Uterus (tissue), 4 donors: Measurements from ENCODE around the gene STEAP2. TPM values are rescaled to one million over a fixed set of nuclear protein-coding genes. Genes with fewer than 3 reads are reported as not detected.

Experiments used
- DNase-seq, 2 donors: peaks; one replicate each; pipeline ENCODE4 v3.0.0-alpha.2; 2019 to 2020
- H3K27ac ChIP-seq, 2 donors: fragments of 200-600 bp; sonication (generic); 1 replicate in 1 of 2; 2 replicates in 1 of 2; pipeline ENCODE4 v1.5.1; 2016 to 2018
- H3K27me3 ChIP-seq, 2 donors: fragments of 200-600 bp; sonication (generic); one replicate each; pipeline ENCODE4 v1.5.1; 2018 to 2019; ENCODE audit warnings: control low read depth in 1 of 2
- H3K36me3 ChIP-seq, 2 donors: fragments of 200-600 bp; sonication (generic); one replicate each; pipeline ENCODE4 v1.5.1; 2019; ENCODE audit warnings: control low read depth in 1 of 2
- H3K4me1 ChIP-seq, 2 donors: fragments of 200-600 bp; sonication (generic); one replicate each; pipeline ENCODE4 v1.5.1; 2018 to 2019; ENCODE audit warnings: control low read depth in 1 of 2
- H3K4me3 ChIP-seq, 2 donors: fragments of 200-600 bp; sonication (generic); 1 replicate in 1 of 2; 2 replicates in 1 of 2; pipeline ENCODE4 v1.5.1; 2018 to 2019; ENCODE audit warnings: mild to moderate bottlenecking in 1 of 2
- H3K9me3 ChIP-seq, 2 donors: fragments of 200-600 bp; sonication (generic); one replicate each; pipeline ENCODE4 v1.5.1; 2019; ENCODE audit warnings: control low read depth in 1 of 2
- CTCF ChIP-seq, 4 experiments: fragments of 200-600 bp in 2 of 4; fragments of 450-650 bp in 2 of 4; sonication (generic) in 2 of 4; IDR thresholded peaks; one replicate each; pipeline ENCODE4 v1.5.1; 2016 to 2019; ENCODE audit warnings: antibody characterized with exemption in 4 of 4, mild to moderate bottlenecking in 2 of 4, moderate library complexity in 1 of 4
- POLR2A ChIP-seq, 2 donors: fragments of 450-650 bp; IDR thresholded peaks; one replicate each; pipeline ENCODE4 v1.6.1; 2016; ENCODE audit warnings: antibody characterized with exemption in 2 of 2, mild to moderate bottlenecking in 1 of 2, moderate library complexity in 1 of 2
- intact Hi-C: fragments of 100-400 bp; cut with DNase I; formaldehyde crosslinking; loops from one replicate; pipeline ENCODE4 v1.15.1; 2023; ENCODE audit warnings: low total_unique reads
- total RNA-seq, 4 donors: library from RNA; depleted of rRNA in 3 of 4; stranded (reverse); fragments of >200 nt in 3 of 4; gene quantifications; one replicate each; pipeline versions ENCODE4 v1.1.0 to v1.2.4, GENCODE V29; 2014 to 2023
- donor health status: DM: yes; HTN: yes; CAD: no.

STEAP2 gene
- total RNA-seq, 4 donors from 2014 or later = 18.0 to 48.2 (median 31.2) TPM

GRCh38 chr7:90176195-90176594, 35.3 kb upstream of the STEAP2 start:
- no peak for DNase-seq
- H3K9me3 ChIP-seq = no peaks in the 10 kb centered on the region
- H3K27ac ChIP-seq = no peak overlapping the region
- H3K36me3 ChIP-seq = no peaks in the 10 kb centered on the region
- no peak for TF ChIP-seq POLR2A (IDR thresholded peaks at IDR 0.05)
- TF ChIP-seq CTCF (IDR thresholded peaks at IDR 0.05) = no peak
- no peaks in the 10 kb centered on the region for H3K4me1 ChIP-seq
- H3K27me3 ChIP-seq = no peaks in the 10 kb centered on the region
- no peak overlapping the region for H3K4me3 ChIP-seq
- intact Hi-C loops = no loop called here

- no peaks in the 10 kb centered on the region for H3K27me3 ChIP-seq
- TF ChIP-seq CTCF (IDR thresholded peaks at IDR 0.05) (no peak), POLR2A (IDR thresholded peaks at IDR 0.05) (no peak)
- H3K36me3 ChIP-seq = no peaks in the 10 kb centered on the region
- no peak overlapping the region for H3K4me3 ChIP-seq
- intact Hi-C loops = no loop called here
- no peak for DNase-seq
- no peaks in the 10 kb centered on the region for H3K9me3 ChIP-seq
- H3K27ac ChIP-seq = no peak overlapping the region
- H3K4me1 ChIP-seq = no peaks in the 10 kb centered on the region
These were observed 33.4 kb upstream of the STEAP2 start for GRCh38 chr7:90178166-90178565.

GRCh38 chr7:90178679-90179278, 32.8 kb upstream of the STEAP2 start:
- no peaks in the 10 kb centered on the region for H3K27me3 ChIP-seq
- no peaks in the 10 kb centered on the region for H3K36me3 ChIP-seq
- H3K4me3 ChIP-seq = no peak overlapping the region
- H3K4me1 ChIP-seq = no peaks in the 10 kb centered on the region
- TF ChIP-seq POLR2A (IDR thresholded peaks at IDR 0.05) (no peak), CTCF (IDR thresholded peaks at IDR 0.05) (no peak)
- intact Hi-C loops = no loop called here
- no peak for DNase-seq
- no peaks in the 10 kb centered on the region for H3K9me3 ChIP-seq
- no peak overlapping the region for H3K27ac ChIP-seq

- intact Hi-C loops = no loop called here
- H3K4me1 ChIP-seq = no peaks in the 10 kb centered on the region
- no peak overlapping the region for H3K27ac ChIP-seq
- no peaks in the 10 kb centered on the region for H3K9me3 ChIP-seq
- H3K4me3 ChIP-seq = no peak overlapping the region
- H3K36me3 ChIP-seq = no peaks in the 10 kb centered on the region
- H3K27me3 ChIP-seq = no peaks in the 10 kb centered on the region
- no peak for TF ChIP-seq POLR2A (IDR thresholded peaks at IDR 0.05)
- no peak for TF ChIP-seq CTCF (IDR thresholded peaks at IDR 0.05)
- no peak for DNase-seq
These were observed 31.4 kb upstream of the STEAP2 start for GRCh38 chr7:90180011-90180585.

GRCh38 chr7:90180649-90181048, 30.9 kb upstream of the STEAP2 start:
- intact Hi-C loops = no loop called here
- DNase-seq = no peak
- Histone ChIP-seq H3K27ac (no peak overlapping the region), H3K4me3 (no peak overlapping the region), H3K4me1 (no peaks in the 10 kb centered on the region), H3K27me3 (no peaks in the 10 kb centered on the region), H3K9me3 (no peaks in the 10 kb centered on the region), H3K36me3 (no peaks in the 10 kb centered on the region)
- TF ChIP-seq POLR2A (IDR thresholded peaks at IDR 0.05) (no peak), CTCF (IDR thresholded peaks at IDR 0.05) (no peak)
